GM21619 (cell line): ENCODE data around the gene TIPRL.

ENCODE experiments used
- ATAC-seq: cut with Tn5 transposase; IDR thresholded peaks from one replicate; pipeline ENCODE4 v1.9.1; 2021; ENCODE audit not compliant: unreplicated experiment

The TIPRL gene

GRCh38 chr1:168245042-168245441 lies 66.3 kb downstream of the TIPRL start:
- ATAC-seq, result no peak

- ATAC-seq, result no peak
These were observed 67.7 kb downstream of the TIPRL start for GRCh38 chr1:168246506-168246905.
